Measurements from ENCODE around the gene PRSS37.
A peak's percentile ranks its signal among the peaks of the same experiment; 100 is the strongest.

The PRSS37 gene

GRCh38 chr7:141847996-141848395 lies 6.7 kb upstream of the PRSS37 start:
- H2BK12ac ChIP-seq (ENCODE audit: low read length), result no peak overlapping the region
- H2BK5ac ChIP-seq (ENCODE audit: low read length), result no peak overlapping the region
- H2AFZ ChIP-seq (ENCODE audit: low read length), result no peak overlapping the region
- no peak overlapping the region for H3K4me2 ChIP-seq (ENCODE audit: insufficient read depth, low read length, poor library complexity, severe bottlenecking)
- H4K8ac ChIP-seq (ENCODE audit: low read depth, low read length), result no peak overlapping the region
- H2BK120ac ChIP-seq (ENCODE audit: low read depth, low read length), result no peak overlapping the region
- H3K36me3 ChIP-seq (replicated peaks in 1 of 2; ENCODE audit: control insufficient read depth in 2 of 2, insufficient read depth in 2 of 2, low read length in 2 of 2), result no peaks in the 10 kb centered on the region
- H2AK5ac ChIP-seq (ENCODE audit: low read depth, low read length), result no peak overlapping the region
- no peak overlapping the region for H3K14ac ChIP-seq (ENCODE audit: low read length)
- H3K9me3 ChIP-seq (replicated peaks in 1 of 2; ENCODE audit: control insufficient read depth in 2 of 2, insufficient read depth in 1 of 2, low read depth in 1 of 2, low read length in 2 of 2), result peaks cover 0 to 2% of the 10 kb centered on the region in 2 donors
- no peaks in the 10 kb centered on the region for H3K4me1 ChIP-seq (ENCODE audit: control insufficient read depth in 2 of 2, insufficient read depth in 1 of 2, low read depth in 1 of 2, low read length in 2 of 2)
- no peak overlapping the region for H3K27ac ChIP-seq (replicated peaks; ENCODE audit: low read length)
- no peak overlapping the region for H2BK15ac ChIP-seq (ENCODE audit: low read length)
- H4K91ac ChIP-seq (ENCODE audit: low read depth, low read length, poor library complexity), result no peak overlapping the region
- H3K18ac ChIP-seq (ENCODE audit: low read length), result no peak overlapping the region
- WGBS, 2 donors (ENCODE audit: extremely low coverage in 2 of 2, insufficient read length in 2 of 2, insufficient replicate concordance in 1 of 2), result no CpG with 5 or more reads among the region's 5 CpGs
- no peak overlapping the region for H3K23ac ChIP-seq (ENCODE audit: low read depth, low read length, poor library complexity)
- no peak overlapping the region for H3K4ac ChIP-seq (ENCODE audit: low read length)
- H3K79me1 ChIP-seq (ENCODE audit: low read depth, low read length), result no peaks in the 10 kb centered on the region
- no peak overlapping the region for H3K9ac ChIP-seq (ENCODE audit: low read depth, low read length, poor library complexity)
- DNase-seq (ENCODE audit: low spot score), result no peak
- no peaks in the 10 kb centered on the region for H3K27me3 ChIP-seq (ENCODE audit: control insufficient read depth in 3 of 3, insufficient read depth in 3 of 3, low read depth in 1 of 3, low read length in 3 of 3)
- H3K4me3 ChIP-seq (ENCODE audit: low read length in 2 of 2), result no peak overlapping the region

DNA sequence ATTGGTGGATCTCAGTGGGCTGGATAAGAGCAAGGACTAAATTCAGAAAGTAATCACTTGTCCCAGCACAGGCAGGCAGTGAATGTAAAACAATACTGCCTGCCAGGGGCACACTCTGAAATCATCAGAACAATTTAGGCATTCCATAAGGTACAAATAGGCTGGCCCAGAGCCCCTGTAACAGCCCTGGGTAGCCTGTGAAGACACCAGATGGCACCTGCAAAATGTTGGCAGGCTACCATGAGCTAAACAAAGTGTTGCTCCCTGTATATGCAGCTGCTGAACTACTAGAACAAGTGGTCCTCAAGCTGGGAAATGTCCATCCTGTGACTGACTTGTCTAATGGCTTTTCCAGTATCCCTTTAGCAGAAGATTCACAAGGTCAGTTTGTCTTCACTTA lies 3.0 kb upstream of the PRSS37 start:
- Histone ChIP-seq H3K14ac (ENCODE audit: low read length) (peak overlapping the region; percentile 86), H3K9ac (ENCODE audit: low read depth, low read length, poor library complexity) (no peak overlapping the region), H4K8ac (ENCODE audit: low read depth, low read length) (no peak overlapping the region), H3K4me3 (ENCODE audit: low read length in 2 of 2) (no peak overlapping the region), H3K4me1 (ENCODE audit: control insufficient read depth in 2 of 2, insufficient read depth in 1 of 2, low read depth in 1 of 2, low read length in 2 of 2) (no peaks in the 10 kb centered on the region), H3K23ac (ENCODE audit: low read depth, low read length, poor library complexity) (no peak overlapping the region), H2AK5ac (ENCODE audit: low read depth, low read length) (no peak overlapping the region), H2BK15ac (ENCODE audit: low read length) (no peak overlapping the region), H3K4me2 (ENCODE audit: insufficient read depth, low read length, poor library complexity, severe bottlenecking) (no peak overlapping the region), H3K18ac (ENCODE audit: low read length) (no peak overlapping the region), H2BK120ac (ENCODE audit: low read depth, low read length) (no peak overlapping the region), H3K27ac (replicated peaks; ENCODE audit: low read length) (no peak overlapping the region), H3K9me3 (replicated peaks in 1 of 2; ENCODE audit: control insufficient read depth in 2 of 2, insufficient read depth in 1 of 2, low read depth in 1 of 2, low read length in 2 of 2) (no peaks in the 10 kb centered on the region), H4K91ac (ENCODE audit: low read depth, low read length, poor library complexity) (no peak overlapping the region), H3K27me3 (ENCODE audit: control insufficient read depth in 3 of 3, insufficient read depth in 3 of 3, low read depth in 1 of 3, low read length in 3 of 3) (no peaks in the 10 kb centered on the region), H3K4ac (ENCODE audit: low read length) (no peak overlapping the region), H3K36me3 (replicated peaks in 1 of 2; ENCODE audit: control insufficient read depth in 2 of 2, insufficient read depth in 2 of 2, low read length in 2 of 2) (no peaks in the 10 kb centered on the region), H3K79me1 (ENCODE audit: low read depth, low read length) (no peaks in the 10 kb centered on the region), H2BK5ac (ENCODE audit: low read length) (no peak overlapping the region), H2BK12ac (ENCODE audit: low read length) (no peak overlapping the region), H2AFZ (ENCODE audit: low read length) (no peak overlapping the region)
- DNase-seq (ENCODE audit: low spot score), result no peak

- no peak overlapping the region for H3K4me2 ChIP-seq (ENCODE audit: insufficient read depth, low read length, poor library complexity, severe bottlenecking)
- H3K18ac ChIP-seq (ENCODE audit: low read length), result no peak overlapping the region
- H3K27me3 ChIP-seq (ENCODE audit: control insufficient read depth in 3 of 3, insufficient read depth in 3 of 3, low read depth in 1 of 3, low read length in 3 of 3), result no peaks in the 10 kb centered on the region
- H3K4ac ChIP-seq (ENCODE audit: low read length), result no peak overlapping the region
- no peak overlapping the region for H3K23ac ChIP-seq (ENCODE audit: low read depth, low read length, poor library complexity)
- H4K8ac ChIP-seq (ENCODE audit: low read depth, low read length), result no peak overlapping the region
- no peak overlapping the region for H3K14ac ChIP-seq (ENCODE audit: low read length)
- no peak overlapping the region for H3K9ac ChIP-seq (ENCODE audit: low read depth, low read length, poor library complexity)
- H2BK15ac ChIP-seq (ENCODE audit: low read length), result no peak overlapping the region
- no peak overlapping the region for H2BK5ac ChIP-seq (ENCODE audit: low read length)
- no peaks in the 10 kb centered on the region for H3K4me1 ChIP-seq (ENCODE audit: control insufficient read depth in 2 of 2, insufficient read depth in 1 of 2, low read depth in 1 of 2, low read length in 2 of 2)
- H2AK5ac ChIP-seq (ENCODE audit: low read depth, low read length), result no peak overlapping the region
- no peaks in the 10 kb centered on the region for H3K36me3 ChIP-seq (replicated peaks in 1 of 2; ENCODE audit: control insufficient read depth in 2 of 2, insufficient read depth in 2 of 2, low read length in 2 of 2)
- no peak for DNase-seq (ENCODE audit: low spot score)
- H4K91ac ChIP-seq (ENCODE audit: low read depth, low read length, poor library complexity), result no peak overlapping the region
- no CpG with 5 or more reads among the region's 1 CpG for whole genome bisulfite sequencing, 2 donors (ENCODE audit: extremely low coverage in 2 of 2, insufficient read length in 2 of 2, insufficient replicate concordance in 1 of 2)
- no peak overlapping the region for H2BK120ac ChIP-seq (ENCODE audit: low read depth, low read length)
- H2BK12ac ChIP-seq (ENCODE audit: low read length), result no peak overlapping the region
- H3K4me3 ChIP-seq (ENCODE audit: low read length in 2 of 2), result no peak overlapping the region
- H3K27ac ChIP-seq (replicated peaks; ENCODE audit: low read length), result no peak overlapping the region
- H3K79me1 ChIP-seq (ENCODE audit: low read depth, low read length), result no peaks in the 10 kb centered on the region
- H2AFZ ChIP-seq (ENCODE audit: low read length), result no peak overlapping the region
- no peaks in the 10 kb centered on the region for H3K9me3 ChIP-seq (replicated peaks in 1 of 2; ENCODE audit: control insufficient read depth in 2 of 2, insufficient read depth in 1 of 2, low read depth in 1 of 2, low read length in 2 of 2)
These were observed 1.6 kb upstream of the PRSS37 start for GRCh38 chr7:141842904-141843303.

DNA sequence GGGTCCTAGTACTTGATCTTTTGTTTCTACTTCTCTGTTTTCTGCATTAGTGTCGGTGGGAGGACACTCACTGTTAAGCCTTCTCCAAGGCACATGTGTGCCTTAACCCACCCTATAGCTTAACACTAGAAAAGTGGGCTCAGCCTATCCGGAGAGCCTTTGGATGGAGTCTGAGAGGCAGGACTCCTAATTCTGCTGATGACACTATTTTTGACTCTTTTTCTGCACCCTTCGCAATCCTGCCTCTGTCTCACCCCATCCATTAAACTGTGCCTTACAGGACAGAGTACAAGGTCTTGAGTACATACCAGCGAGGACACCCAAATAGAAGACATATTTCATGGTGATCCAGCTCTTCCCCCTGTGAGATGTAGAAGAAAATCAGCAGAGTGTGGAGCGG lies 577 bp downstream of the PRSS37 start:
- no peak overlapping the region for H4K8ac ChIP-seq (ENCODE audit: low read depth, low read length)
- H3K14ac ChIP-seq (ENCODE audit: low read length), result no peak overlapping the region

More for the DNA sequence above, 577 bp downstream of the PRSS37 start:
- Histone ChIP-seq H2BK5ac (ENCODE audit: low read length) (no peak overlapping the region), H3K23ac (ENCODE audit: low read depth, low read length, poor library complexity) (no peak overlapping the region), H3K4ac (ENCODE audit: low read length) (no peak overlapping the region), H3K18ac (ENCODE audit: low read length) (no peak overlapping the region), H3K36me3 (replicated peaks in 1 of 2; ENCODE audit: control insufficient read depth in 2 of 2, insufficient read depth in 2 of 2, low read length in 2 of 2) (no peaks in the 10 kb centered on the region), H3K27ac (replicated peaks; ENCODE audit: low read length) (no peak overlapping the region), H2AK5ac (ENCODE audit: low read depth, low read length) (no peak overlapping the region), H2BK12ac (ENCODE audit: low read length) (no peak overlapping the region), H2BK120ac (ENCODE audit: low read depth, low read length) (no peak overlapping the region), H3K4me3 (ENCODE audit: low read length in 2 of 2) (no peak overlapping the region), H4K91ac (ENCODE audit: low read depth, low read length, poor library complexity) (no peak overlapping the region), H3K9me3 (replicated peaks in 1 of 2; ENCODE audit: control insufficient read depth in 2 of 2, insufficient read depth in 1 of 2, low read depth in 1 of 2, low read length in 2 of 2) (no peaks in the 10 kb centered on the region), H3K4me1 (ENCODE audit: control insufficient read depth in 2 of 2, insufficient read depth in 1 of 2, low read depth in 1 of 2, low read length in 2 of 2) (no peaks in the 10 kb centered on the region), H3K27me3 (ENCODE audit: control insufficient read depth in 3 of 3, insufficient read depth in 3 of 3, low read depth in 1 of 3, low read length in 3 of 3) (no peaks in the 10 kb centered on the region), H3K9ac (ENCODE audit: low read depth, low read length, poor library complexity) (no peak overlapping the region), H2BK15ac (ENCODE audit: low read length) (no peak overlapping the region), H2AFZ (ENCODE audit: low read length) (no peak overlapping the region), H3K79me1 (ENCODE audit: low read depth, low read length) (no peaks in the 10 kb centered on the region), H3K4me2 (ENCODE audit: insufficient read depth, low read length, poor library complexity, severe bottlenecking) (no peak overlapping the region)
- DNase-seq (ENCODE audit: low spot score), result no peak
- no CpG with 5 or more reads among the region's 5 CpGs for WGBS, 2 donors (ENCODE audit: extremely low coverage in 2 of 2, insufficient read length in 2 of 2, insufficient replicate concordance in 1 of 2)

Data from neuronal stem cell (in vitro differentiated cells).